Bronchial epithelial cell (primary cell): Measurements from ENCODE around the gene SHB. TPM values are rescaled to one million over a fixed set of nuclear protein-coding genes. Genes with fewer than 3 reads are reported as not detected.

Experiments
- DNase-seq: peaks from one replicate; pipeline ENCODE4 v3.0.0-alpha.2; 2010; ENCODE audit warnings: low read depth
- FAIRE-seq: peaks from 2 replicates; lab custom pipeline; 2011; peaks lifted over from hg19 to GRCh38; lab: Jason Lieb, UNC
- H3K27me3 ChIP-seq: 2 replicates; pipeline ENCODE4 v1.5.1; 2011; ENCODE audit warnings: low read length; ENCODE audit not compliant: control insufficient read depth, insufficient read depth
- H3K36me3 ChIP-seq: 2 replicates; pipeline ENCODE4 v1.5.1; 2011; ENCODE audit warnings: low read length; ENCODE audit not compliant: control insufficient read depth, insufficient read depth
- H3K4me3 ChIP-seq: 2 replicates; pipeline ENCODE4 v1.5.1; 2011; ENCODE audit warnings: mild to moderate bottlenecking, low read depth, low read length, control low read depth
- total RNA-seq: library from RNA; depleted of rRNA; stranded (reverse); fragments of >200 nt; gene quantifications from 2 replicates; pipeline ENCODE4 v1.2.1, GENCODE V29; 2014
- TF ChIP-seq, protein P1 (sequence below): IDR thresholded peaks from 2 replicates; pipeline ENCODE4 v1.5.1; 2011; ENCODE audit warnings: mild to moderate bottlenecking, moderate library complexity, low read length, control low read depth, inconsistent platforms; ENCODE audit not compliant: insufficient read depth, severe bottlenecking

SHB gene
- total RNA-seq, 1 donor from 2014 or later: 14.5 TPM

DNA sequence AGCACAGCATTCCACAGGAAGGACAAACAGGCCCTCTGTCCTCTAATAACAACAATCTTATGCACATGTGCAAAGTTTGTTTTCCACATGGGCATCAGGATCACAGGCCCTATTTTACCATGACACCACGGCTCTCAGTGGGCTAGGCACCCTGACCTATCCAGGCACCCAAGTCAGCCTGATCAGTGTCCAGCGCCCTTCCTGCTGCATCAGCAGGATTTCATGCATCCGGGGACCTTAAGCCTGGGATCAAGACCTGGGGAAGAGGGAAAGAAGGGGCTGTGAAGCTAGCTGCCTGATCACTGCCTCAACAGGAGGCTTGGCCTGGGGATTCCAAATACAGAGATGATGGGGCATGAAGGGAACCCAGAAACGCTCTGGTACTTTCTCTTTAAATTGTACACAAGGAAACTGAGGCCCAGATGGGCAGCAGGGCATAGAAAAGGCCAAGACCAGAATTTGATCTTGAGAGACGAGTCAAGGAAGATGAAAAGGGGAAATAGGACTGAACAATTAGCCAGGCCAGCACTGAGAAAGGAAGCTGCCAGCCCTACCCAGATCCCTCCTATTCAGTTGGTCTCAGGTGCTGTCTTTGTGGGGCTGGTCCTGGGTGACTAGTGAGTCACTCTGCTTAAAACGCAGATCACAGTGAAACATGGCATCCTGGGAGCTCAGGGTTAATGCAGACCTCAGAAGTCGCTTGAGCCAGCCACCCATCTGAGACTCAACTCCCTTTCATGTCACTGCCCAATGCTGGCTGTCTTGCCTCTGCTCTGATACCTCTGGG is 57.9 kb downstream of the SHB start:
- no peak overlapping the region for H3K4me3 ChIP-seq
- H3K36me3 ChIP-seq: peaks cover 4% of the 10 kb centered on the region
- FAIRE-seq (no peak), DNase-seq (no peak)
- no peaks in the 10 kb centered on the region for H3K27me3 ChIP-seq
- TF ChIP-seq, protein P1, sequence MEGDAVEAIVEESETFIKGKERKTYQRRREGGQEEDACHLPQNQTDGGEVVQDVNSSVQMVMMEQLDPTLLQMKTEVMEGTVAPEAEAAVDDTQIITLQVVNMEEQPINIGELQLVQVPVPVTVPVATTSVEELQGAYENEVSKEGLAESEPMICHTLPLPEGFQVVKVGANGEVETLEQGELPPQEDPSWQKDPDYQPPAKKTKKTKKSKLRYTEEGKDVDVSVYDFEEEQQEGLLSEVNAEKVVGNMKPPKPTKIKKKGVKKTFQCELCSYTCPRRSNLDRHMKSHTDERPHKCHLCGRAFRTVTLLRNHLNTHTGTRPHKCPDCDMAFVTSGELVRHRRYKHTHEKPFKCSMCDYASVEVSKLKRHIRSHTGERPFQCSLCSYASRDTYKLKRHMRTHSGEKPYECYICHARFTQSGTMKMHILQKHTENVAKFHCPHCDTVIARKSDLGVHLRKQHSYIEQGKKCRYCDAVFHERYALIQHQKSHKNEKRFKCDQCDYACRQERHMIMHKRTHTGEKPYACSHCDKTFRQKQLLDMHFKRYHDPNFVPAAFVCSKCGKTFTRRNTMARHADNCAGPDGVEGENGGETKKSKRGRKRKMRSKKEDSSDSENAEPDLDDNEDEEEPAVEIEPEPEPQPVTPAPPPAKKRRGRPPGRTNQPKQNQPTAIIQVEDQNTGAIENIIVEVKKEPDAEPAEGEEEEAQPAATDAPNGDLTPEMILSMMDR: no peak

DNA sequence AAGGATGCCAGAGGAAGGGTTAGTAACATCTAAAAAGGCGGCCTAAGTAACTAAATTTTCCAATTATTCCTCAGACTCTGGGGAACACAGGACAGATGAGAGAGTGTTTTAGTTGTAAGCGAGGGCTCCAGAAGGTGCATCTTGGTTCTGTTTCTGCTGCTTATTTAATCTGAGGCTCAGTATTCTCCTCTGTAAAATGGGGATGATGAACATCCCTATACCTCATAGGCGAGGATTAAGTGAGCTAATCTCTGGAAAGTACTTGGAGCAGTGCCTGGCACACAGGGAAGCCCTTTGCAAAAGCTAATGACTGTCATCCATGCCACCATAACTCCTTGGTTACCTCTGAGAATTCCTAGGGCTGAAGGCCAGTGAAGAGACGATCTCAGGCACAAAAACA is 59.0 kb downstream of the SHB start:
- no peak for FAIRE-seq
- TF ChIP-seq, protein P1: no peak
- DNase-seq: no peak
- peaks cover 5% of the 10 kb centered on the region for H3K36me3 ChIP-seq
- no peaks in the 10 kb centered on the region for H3K27me3 ChIP-seq
- H3K4me3 ChIP-seq: no peak overlapping the region

GRCh38 chr9:38009035-38009501 is 60.0 kb downstream of the SHB start:
- TF ChIP-seq, protein P1: no peak
- DNase-seq (no peak), FAIRE-seq (no peak)
- no peaks in the 10 kb centered on the region for H3K27me3 ChIP-seq
- no peak overlapping the region for H3K4me3 ChIP-seq
- peaks cover 1% of the 10 kb centered on the region for H3K36me3 ChIP-seq

DNA sequence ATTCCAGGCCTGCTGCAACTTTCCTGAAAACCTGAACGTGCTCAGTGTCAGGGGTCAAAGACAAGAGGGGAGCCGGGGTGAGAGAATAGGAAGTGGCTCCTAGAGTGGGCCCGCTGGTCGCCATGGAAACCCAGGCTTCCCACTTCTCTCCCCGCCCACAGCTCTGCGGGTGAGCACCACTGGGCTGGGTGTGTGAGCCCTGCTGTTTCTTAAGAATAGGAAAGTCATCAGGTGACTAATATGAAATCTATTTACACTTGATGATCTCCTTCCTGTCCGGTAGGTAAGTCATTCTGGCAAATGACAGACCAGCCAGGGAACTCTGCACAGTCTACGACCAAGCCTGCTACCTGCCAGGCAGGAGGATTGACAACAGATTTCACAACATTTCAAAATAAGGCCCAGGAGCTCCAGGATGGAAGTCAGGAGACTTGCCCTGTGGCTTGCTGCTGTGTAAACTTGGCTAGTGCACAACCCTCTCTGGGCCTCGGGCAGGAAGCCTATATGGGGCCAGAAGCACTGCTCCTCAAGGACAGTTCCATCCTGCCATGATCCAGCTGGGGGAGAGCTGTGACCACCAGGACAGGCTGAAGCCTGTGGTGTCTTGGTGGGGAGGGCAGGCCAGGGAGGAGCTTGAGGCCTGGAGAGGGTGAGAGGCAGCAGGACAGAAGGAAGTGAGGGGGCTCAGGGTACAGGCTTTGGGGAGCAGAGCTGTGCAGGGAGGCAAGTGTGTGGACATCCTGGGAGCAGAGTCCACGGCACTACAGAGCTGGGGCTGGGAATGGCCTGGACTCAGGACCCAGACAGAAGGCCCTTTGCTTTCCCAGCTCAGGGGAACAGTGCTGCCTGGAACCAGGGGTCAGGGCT is 60.6 kb downstream of the SHB start:
- H3K36me3 ChIP-seq: peaks cover 1% of the 10 kb centered on the region
- DNase-seq (peak; percentile 99), FAIRE-seq (peak; percentile 87)
- H3K4me3 ChIP-seq: no peak overlapping the region
- TF ChIP-seq, protein P1: no peak
- H3K27me3 ChIP-seq: no peaks in the 10 kb centered on the region

- FAIRE-seq (no peak), DNase-seq (no peak)
- no peaks in the 10 kb centered on the region for H3K27me3 ChIP-seq
- TF ChIP-seq, protein P1: no peak
- no peak overlapping the region for H3K4me3 ChIP-seq
- peaks cover 1% of the 10 kb centered on the region for H3K36me3 ChIP-seq
Observed at GRCh38 chr9:38007016-38007415, 62.0 kb downstream of the SHB start.
